Measurements from ENCODE around the gene MYRIP.

MYRIP gene

DNA sequence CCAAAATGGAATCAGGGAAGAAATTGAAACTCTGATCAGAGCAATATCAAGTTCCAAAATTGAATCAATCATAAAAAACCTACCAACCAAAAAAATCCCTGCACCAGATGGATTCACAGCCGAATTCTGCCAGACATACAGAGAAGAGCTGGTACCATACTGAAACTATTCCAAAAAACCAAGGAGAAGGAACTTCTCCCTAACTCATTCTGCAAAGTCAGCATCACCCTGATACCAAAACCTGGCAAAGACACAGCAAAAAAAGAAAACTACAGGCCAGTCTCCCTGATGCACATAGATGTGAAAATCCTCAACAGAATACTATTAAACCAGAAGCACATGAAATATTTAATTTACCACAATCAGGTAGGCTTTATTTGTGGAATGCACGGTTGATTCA is 118.1 kb downstream of the MYRIP start:
- Mint-ChIP-seq H3K27me3 (no peaks in the 10 kb centered on the region), H3K4me1 (ENCODE audit: low read depth in 2 of 2) (no peaks in the 10 kb centered on the region), H3K27ac (no peak overlapping the region), H3K9me3 (no peaks in the 10 kb centered on the region), H3K4me3 (no peak overlapping the region), H3K36me3 (ENCODE audit: insufficient read depth) (no peaks in the 10 kb centered on the region)
- no peak for DNase-seq
- no peak for ATAC-seq (replicated peaks)

DNA sequence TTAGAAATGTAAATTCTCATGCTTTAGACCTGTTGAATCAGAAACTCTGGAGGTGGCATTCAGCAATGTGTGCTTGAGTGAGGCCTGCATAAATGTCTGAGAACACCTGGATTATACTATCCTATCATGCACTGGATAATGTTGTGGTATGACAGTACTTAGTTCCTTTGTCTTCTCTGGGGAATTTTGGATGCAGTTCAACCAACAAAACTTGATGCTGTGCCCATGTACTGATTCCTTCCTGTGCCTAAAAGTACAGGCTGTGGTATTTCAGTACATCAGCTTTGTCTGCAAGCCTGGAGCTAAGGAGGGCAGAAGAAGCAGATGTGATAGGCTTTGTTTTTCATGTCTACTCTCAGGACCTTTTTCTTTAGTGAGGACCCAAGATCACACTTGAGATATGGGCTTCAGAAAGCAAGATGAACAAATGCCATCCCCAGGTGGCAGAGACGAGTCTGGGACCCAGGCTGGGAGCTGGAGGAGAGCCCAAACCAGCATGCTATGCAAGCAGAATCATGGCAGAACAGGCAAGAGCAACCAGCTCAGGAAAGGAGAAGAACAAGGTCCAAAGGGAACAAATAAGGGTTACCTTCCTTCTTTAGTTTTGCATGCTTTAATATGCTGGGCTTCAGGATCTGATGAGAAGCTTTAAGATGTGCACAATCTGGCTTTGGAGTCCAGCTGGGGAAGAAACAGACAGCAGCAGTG is 124.7 kb downstream of the MYRIP start:
- Mint-ChIP-seq H3K36me3 (ENCODE audit: insufficient read depth) (no peaks in the 10 kb centered on the region), H3K27me3 (peaks cover 0 to 5% of the 10 kb centered on the region in 2 donors), H3K4me1 (ENCODE audit: low read depth in 2 of 2) (no peaks in the 10 kb centered on the region), H3K9me3 (no peaks in the 10 kb centered on the region), H3K4me3 (no peak overlapping the region), H3K27ac (no peak overlapping the region)
- no peak for DNase-seq
- ATAC-seq (replicated peaks): no peak

GRCh38 chr3:39934696-39935095 is 125.3 kb downstream of the MYRIP start:
- Mint-ChIP-seq H3K9me3 (no peaks in the 10 kb centered on the region), H3K4me1 (ENCODE audit: low read depth in 2 of 2) (no peaks in the 10 kb centered on the region), H3K4me3 (no peak overlapping the region), H3K36me3 (ENCODE audit: insufficient read depth) (no peaks in the 10 kb centered on the region), H3K27me3 (peaks cover 0 to 5% of the 10 kb centered on the region in 2 donors), H3K27ac (no peak overlapping the region)
- no peak for ATAC-seq (replicated peaks)
- no peak for DNase-seq

DNA sequence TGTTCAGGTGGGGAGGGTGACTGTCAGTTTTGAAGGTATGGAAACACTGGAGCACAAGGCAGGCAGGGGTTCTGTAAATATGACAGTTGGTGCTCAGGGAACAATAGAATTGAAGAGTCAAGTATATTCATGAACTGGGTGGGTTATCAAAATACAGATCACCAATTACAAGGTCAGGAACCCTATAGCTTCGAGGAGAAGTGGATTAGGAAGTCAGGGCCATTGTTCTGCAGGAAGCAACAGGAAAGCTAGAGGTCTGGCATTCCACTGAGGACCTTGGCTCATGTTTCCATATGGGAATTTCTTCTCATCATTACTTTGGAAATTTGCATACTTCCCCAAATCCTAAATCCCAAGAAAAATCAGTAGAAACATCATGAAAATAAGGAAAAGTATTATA is 125.9 kb downstream of the MYRIP start:
- ATAC-seq (replicated peaks) (no peak), DNase-seq (no peak)
- peaks cover 0 to 5% of the 10 kb centered on the region in 2 donors for H3K27me3 Mint-ChIP-seq
- H3K4me3 Mint-ChIP-seq: no peak overlapping the region
- no peak overlapping the region for H3K27ac Mint-ChIP-seq
- no peaks in the 10 kb centered on the region for H3K36me3 Mint-ChIP-seq (ENCODE audit: insufficient read depth)
- no peaks in the 10 kb centered on the region for H3K9me3 Mint-ChIP-seq
- no peaks in the 10 kb centered on the region for H3K4me1 Mint-ChIP-seq (ENCODE audit: low read depth in 2 of 2)

- H3K36me3 Mint-ChIP-seq (ENCODE audit: insufficient read depth): no peaks in the 10 kb centered on the region
- DNase-seq (no peak), ATAC-seq (replicated peaks) (no peak)
- H3K27me3 Mint-ChIP-seq: peaks cover 0 to 5% of the 10 kb centered on the region in 2 donors
- no peak overlapping the region for H3K4me3 Mint-ChIP-seq
- H3K9me3 Mint-ChIP-seq: no peaks in the 10 kb centered on the region
- H3K4me1 Mint-ChIP-seq (ENCODE audit: low read depth in 2 of 2): no peaks in the 10 kb centered on the region
- H3K27ac Mint-ChIP-seq: no peak overlapping the region
Observed at GRCh38 chr3:39936848-39937247, 127.4 kb downstream of the MYRIP start.

DNA sequence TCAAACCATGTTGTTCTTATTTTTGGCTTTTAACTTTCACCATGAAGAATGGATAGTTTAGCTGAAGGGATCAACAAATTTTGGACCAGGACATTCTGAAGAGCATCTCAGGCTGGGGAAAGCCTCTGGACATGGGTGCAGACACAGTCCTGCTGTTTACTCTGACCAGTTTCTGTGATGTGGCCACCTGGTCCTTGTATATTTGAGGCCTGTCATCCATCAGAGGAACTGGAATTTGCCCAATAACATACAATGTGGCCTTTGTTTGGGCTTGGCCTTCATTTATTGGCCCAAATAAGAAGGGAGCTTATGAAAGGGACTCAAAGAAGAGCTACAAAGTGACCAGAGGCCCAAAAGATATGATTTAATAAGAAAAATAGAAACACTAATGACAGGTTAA is 127.9 kb downstream of the MYRIP start:
- Mint-ChIP-seq H3K27ac (no peak overlapping the region), H3K36me3 (ENCODE audit: insufficient read depth) (no peaks in the 10 kb centered on the region), H3K27me3 (peaks cover 0 to 5% of the 10 kb centered on the region in 2 donors), H3K4me1 (ENCODE audit: low read depth in 2 of 2) (no peaks in the 10 kb centered on the region), H3K4me3 (no peak overlapping the region), H3K9me3 (no peaks in the 10 kb centered on the region)
- ATAC-seq (replicated peaks): no peak
- no peak for DNase-seq

DNA sequence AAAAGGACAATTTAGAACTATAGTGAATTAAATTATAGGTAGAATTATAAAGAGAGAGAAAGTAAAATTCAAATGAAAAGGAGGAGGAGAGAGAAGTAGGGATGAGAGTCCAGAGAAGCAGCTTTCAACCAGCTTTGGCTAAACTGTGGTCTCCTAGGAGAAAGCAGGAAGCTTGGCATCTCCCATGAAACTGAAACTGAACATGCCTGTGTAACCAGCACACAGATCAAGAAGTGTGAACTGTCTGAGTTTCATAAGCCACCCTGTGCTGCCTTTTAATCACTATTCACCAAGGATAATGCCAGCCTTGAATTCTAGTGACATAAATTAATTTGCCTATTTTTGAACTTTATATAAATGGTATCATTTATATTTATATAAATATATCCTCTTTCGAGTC is 128.5 kb downstream of the MYRIP start:
- no peak for DNase-seq
- no peaks in the 10 kb centered on the region for H3K36me3 Mint-ChIP-seq (ENCODE audit: insufficient read depth)
- H3K4me1 Mint-ChIP-seq (ENCODE audit: low read depth in 2 of 2): no peaks in the 10 kb centered on the region
- H3K27ac Mint-ChIP-seq: no peak overlapping the region
- H3K4me3 Mint-ChIP-seq: no peak overlapping the region
- no peaks in the 10 kb centered on the region for H3K9me3 Mint-ChIP-seq
- ATAC-seq (replicated peaks): no peak
- H3K27me3 Mint-ChIP-seq: peaks cover 0 to 5% of the 10 kb centered on the region in 2 donors

GRCh38 chr3:39941931-39942330 is 132.5 kb downstream of the MYRIP start:
- Mint-ChIP-seq H3K9me3 (peaks cover 2 to 6% of the 10 kb centered on the region in 2 donors), H3K27ac (no peak overlapping the region), H3K36me3 (ENCODE audit: insufficient read depth) (no peaks in the 10 kb centered on the region), H3K27me3 (peaks cover 0 to 6% of the 10 kb centered on the region in 2 donors), H3K4me3 (no peak overlapping the region), H3K4me1 (ENCODE audit: low read depth in 2 of 2) (no peaks in the 10 kb centered on the region)
- no peak for ATAC-seq (replicated peaks)
- no peak for DNase-seq

GRCh38 chr3:39960515-39961191 is 151.2 kb downstream of the MYRIP start:
- H3K4me3 Mint-ChIP-seq: no peak overlapping the region
- ATAC-seq (replicated peaks) (no peak), DNase-seq (no peak)
- no peak overlapping the region for H3K27ac Mint-ChIP-seq
- no peaks in the 10 kb centered on the region for H3K27me3 Mint-ChIP-seq
- no peaks in the 10 kb centered on the region for H3K4me1 Mint-ChIP-seq (ENCODE audit: low read depth in 2 of 2)
- H3K36me3 Mint-ChIP-seq (ENCODE audit: insufficient read depth): no peaks in the 10 kb centered on the region
- H3K9me3 Mint-ChIP-seq: peaks cover 0 to 5% of the 10 kb centered on the region in 2 donors

GRCh38 chr3:39961230-39961629 is 151.8 kb downstream of the MYRIP start:
- H3K4me1 Mint-ChIP-seq (ENCODE audit: low read depth in 2 of 2): no peaks in the 10 kb centered on the region
- no peaks in the 10 kb centered on the region for H3K27me3 Mint-ChIP-seq
- no peak for ATAC-seq (replicated peaks)
- no peak overlapping the region for H3K4me3 Mint-ChIP-seq
- peaks cover 0 to 4% of the 10 kb centered on the region in 2 donors for H3K9me3 Mint-ChIP-seq
- DNase-seq: no peak
- H3K36me3 Mint-ChIP-seq (ENCODE audit: insufficient read depth): no peaks in the 10 kb centered on the region
- H3K27ac Mint-ChIP-seq: no peak overlapping the region

DNA sequence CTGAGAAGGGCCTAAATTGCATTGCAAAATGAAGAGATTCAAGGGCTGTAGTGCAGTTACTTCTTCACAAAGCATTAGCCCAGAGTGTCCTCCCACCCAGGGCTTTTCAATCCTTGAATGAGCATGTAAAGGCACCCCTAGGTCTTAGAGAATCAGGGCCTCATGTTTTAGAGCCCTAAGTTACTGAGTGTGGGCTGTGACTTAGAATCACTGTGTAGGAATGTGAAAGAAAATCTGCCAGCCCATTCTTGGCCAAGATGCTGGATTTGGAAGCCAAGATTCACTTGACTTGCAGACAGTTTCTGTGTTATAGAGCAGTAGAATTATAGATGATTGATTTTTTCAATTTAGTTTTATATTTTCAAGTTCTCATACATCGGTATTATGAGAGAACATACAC is 153.2 kb downstream of the MYRIP start:
- H3K36me3 Mint-ChIP-seq (ENCODE audit: insufficient read depth): no peaks in the 10 kb centered on the region
- no peak overlapping the region for H3K4me3 Mint-ChIP-seq
- ATAC-seq (replicated peaks) (no peak), DNase-seq (no peak)
- H3K27ac Mint-ChIP-seq: no peak overlapping the region
- no peaks in the 10 kb centered on the region for H3K4me1 Mint-ChIP-seq (ENCODE audit: low read depth in 2 of 2)
- H3K9me3 Mint-ChIP-seq: peaks cover 0 to 1% of the 10 kb centered on the region in 2 donors
- no peaks in the 10 kb centered on the region for H3K27me3 Mint-ChIP-seq

DNA sequence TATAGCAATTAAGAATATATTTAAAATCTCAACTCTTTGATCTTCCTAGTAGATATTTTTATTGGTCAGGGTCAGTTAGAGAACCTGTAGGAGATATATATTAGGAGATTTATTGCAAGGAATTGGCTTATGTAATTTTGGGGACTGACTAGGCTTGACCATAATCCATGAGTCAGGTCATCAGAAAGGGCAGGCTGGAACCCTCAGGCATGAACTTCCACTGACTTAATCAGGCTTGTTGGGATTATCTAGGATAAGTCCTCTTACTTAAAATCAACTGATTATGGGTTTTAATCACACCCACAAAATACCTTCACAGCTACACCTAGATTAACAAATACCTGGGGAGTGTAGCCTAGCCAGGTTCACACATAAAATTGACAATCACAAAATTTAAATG is 156.1 kb downstream of the MYRIP start:
- DNase-seq (no peak), ATAC-seq (replicated peaks) (no peak)
- H3K4me1 Mint-ChIP-seq (ENCODE audit: low read depth in 2 of 2): no peaks in the 10 kb centered on the region
- H3K4me3 Mint-ChIP-seq: no peak overlapping the region
- no peaks in the 10 kb centered on the region for H3K27me3 Mint-ChIP-seq
- no peaks in the 10 kb centered on the region for H3K36me3 Mint-ChIP-seq (ENCODE audit: insufficient read depth)
- peaks cover 0 to 1% of the 10 kb centered on the region in 2 donors for H3K9me3 Mint-ChIP-seq
- no peak overlapping the region for H3K27ac Mint-ChIP-seq

DNA sequence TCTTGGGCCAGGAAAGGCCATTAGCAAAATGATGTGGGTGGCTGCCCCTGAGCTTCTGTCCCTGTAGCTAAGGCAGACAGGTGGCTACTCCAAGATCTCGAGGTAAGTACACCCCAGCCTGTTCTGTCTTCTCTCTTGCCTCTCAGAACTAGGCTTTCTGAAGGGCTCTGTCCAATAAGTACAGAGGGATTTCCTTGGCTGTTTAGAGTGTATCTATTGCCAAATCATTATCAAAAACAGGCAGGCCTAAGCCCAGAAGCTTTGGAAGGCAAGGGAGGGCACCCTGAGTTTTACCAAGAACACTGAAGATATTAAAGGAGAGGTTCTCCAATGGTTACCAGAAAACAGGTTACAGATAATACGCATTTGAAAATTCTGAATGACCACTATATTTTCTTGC is 156.6 kb downstream of the MYRIP start:
- no peaks in the 10 kb centered on the region for H3K4me1 Mint-ChIP-seq (ENCODE audit: low read depth in 2 of 2)
- H3K36me3 Mint-ChIP-seq (ENCODE audit: insufficient read depth): no peaks in the 10 kb centered on the region
- DNase-seq: no peak
- no peaks in the 10 kb centered on the region for H3K27me3 Mint-ChIP-seq
- H3K4me3 Mint-ChIP-seq: no peak overlapping the region
- peaks cover 0 to under 1% of the 10 kb centered on the region in 2 donors for H3K9me3 Mint-ChIP-seq
- no peak overlapping the region for H3K27ac Mint-ChIP-seq
- no peak for ATAC-seq (replicated peaks)

DNA sequence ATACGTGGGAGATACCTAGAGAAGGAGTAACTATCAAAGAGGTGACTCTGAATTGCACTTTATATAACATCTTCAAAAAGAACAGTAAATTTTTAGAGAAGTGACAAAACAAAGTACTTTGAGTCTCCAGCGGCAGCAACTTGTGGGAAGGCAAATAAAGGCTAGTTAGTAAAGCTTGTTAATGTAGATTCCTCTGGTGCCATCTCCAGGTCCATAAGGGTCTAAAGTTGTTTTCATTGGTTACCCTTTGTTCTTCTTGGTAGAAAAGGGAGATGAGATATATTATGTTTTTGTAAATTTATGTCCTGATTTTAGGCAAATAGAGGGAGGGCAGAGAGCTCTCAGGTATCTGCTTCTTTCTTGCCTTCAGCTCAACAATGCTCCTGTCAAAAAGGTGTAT is 161.6 kb downstream of the MYRIP start:
- no peaks in the 10 kb centered on the region for H3K36me3 Mint-ChIP-seq (ENCODE audit: insufficient read depth)
- no peaks in the 10 kb centered on the region for H3K9me3 Mint-ChIP-seq

More for the DNA sequence above, 161.6 kb downstream of the MYRIP start:
- no peak overlapping the region for H3K27ac Mint-ChIP-seq
- no peak overlapping the region for H3K4me3 Mint-ChIP-seq
- ATAC-seq (replicated peaks) (no peak), DNase-seq (no peak)
- H3K4me1 Mint-ChIP-seq (ENCODE audit: low read depth in 2 of 2): no peaks in the 10 kb centered on the region
- peaks cover 0 to 11% of the 10 kb centered on the region in 2 donors for H3K27me3 Mint-ChIP-seq

Measured in effector memory CD8-positive, alpha-beta T cell (primary cell).